GM19193 (cell line): ENCODE data around the gene RAB30.

Experiments used
- POLR2A ChIP-seq: IDR thresholded peaks from 4 replicates; pipeline ENCODE4 v1.6.1; 2011; ENCODE audit not compliant: insufficient read depth, insufficient read length; ENCODE audit errors: extremely low read depth

The RAB30 gene

DNA sequence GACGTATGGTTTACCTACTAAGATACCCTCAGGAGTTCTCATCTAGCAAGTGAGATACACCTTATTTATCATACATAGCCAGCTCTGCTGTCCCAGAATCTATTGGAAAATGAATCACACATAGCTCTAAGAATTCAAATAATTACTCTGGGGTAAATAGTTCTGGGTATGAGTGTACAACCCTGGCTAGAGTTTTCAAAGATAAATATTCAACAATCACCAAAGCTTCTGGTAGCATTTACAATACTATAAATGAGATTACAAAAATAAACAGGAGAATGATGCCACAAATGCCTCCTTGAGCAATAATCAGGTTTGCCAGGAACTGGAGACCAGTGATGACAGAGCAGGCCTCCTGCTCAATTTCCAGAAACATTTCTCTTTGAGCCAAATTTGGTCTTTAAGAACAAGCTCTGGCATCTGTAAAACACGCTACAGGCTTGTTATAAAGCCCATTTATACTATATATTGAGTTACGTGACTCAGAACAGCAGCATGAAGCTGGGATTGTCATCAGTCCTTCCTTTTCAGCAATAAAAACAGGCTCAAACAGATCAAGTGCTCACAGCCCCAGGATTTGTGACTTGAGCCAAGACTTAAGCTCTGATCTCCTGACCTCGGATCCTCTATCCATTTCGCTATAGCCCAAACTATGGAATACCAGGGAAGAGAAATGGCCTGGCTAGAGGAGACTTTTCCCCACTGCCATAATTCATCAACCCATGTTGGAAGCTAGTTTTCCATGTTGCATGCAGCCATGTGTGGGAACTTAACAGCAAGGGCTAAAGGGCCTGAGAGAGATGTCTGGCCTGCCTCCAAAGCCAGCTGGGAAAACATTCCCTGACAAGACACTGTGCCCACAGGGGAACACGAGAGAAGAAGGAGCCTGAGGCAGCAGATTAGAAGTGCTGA is 19.7 kb downstream of the RAB30 start:
- TF ChIP-seq POLR2A, result no peak

DNA sequence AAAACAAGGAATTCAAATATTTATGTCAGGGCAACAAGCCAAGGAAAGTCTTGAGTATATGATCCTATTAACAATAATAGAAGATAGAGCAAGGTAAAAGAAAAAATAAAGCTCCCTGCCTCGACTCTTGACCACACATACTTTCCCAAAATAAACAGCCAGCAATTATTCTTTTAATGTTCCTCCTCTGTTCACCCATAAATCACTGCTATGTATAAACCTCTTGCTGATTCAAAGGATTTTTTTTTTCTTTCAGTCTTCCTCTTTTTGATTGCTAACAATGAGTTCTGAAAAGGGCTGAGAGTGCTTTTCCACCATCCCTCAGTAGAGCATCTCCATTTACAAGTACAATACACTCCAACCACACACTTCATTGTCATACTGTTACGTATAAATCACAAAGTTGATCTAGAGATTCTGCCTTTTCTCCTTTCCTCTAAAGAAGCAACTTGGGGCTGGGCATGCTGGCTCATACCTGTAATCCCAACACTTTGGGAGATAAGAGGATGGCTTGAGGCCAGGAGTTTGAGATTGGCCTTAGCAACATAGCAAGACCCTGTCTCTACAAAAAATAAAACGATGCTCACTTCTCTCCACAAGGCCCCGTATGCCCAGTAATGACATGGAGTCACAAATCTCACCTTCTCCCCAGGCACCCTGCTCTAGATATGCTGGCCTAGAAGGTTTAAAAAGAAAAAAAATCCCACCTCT is 24.0 kb downstream of the RAB30 start:
- no peak for TF ChIP-seq POLR2A

DNA sequence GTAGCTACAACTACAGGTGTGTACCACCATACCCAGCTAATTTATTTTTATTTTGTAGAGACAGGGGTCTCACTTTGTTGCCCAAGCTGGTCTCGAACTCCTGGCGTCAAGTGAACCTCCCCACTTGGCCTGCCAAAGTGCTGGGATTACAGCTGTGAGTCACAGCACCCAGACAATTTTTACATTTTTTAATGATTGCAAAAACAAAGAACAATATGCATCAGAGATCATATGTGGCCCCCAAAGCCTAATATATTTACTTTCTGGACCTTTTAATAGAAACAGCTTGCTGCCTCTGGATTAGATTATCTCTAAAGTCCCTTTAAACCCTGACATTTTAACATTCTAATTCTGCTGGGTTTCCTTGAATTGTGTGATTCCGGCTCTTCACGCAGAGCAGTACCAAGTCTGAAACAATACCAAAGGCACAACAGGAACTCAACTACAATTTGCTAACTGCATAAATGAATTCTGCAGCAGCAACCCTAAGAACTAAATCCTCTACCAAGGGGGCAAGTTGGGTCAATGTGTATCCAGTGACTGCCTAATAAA is 25.0 kb downstream of the RAB30 start:
- TF ChIP-seq POLR2A, result no peak

DNA sequence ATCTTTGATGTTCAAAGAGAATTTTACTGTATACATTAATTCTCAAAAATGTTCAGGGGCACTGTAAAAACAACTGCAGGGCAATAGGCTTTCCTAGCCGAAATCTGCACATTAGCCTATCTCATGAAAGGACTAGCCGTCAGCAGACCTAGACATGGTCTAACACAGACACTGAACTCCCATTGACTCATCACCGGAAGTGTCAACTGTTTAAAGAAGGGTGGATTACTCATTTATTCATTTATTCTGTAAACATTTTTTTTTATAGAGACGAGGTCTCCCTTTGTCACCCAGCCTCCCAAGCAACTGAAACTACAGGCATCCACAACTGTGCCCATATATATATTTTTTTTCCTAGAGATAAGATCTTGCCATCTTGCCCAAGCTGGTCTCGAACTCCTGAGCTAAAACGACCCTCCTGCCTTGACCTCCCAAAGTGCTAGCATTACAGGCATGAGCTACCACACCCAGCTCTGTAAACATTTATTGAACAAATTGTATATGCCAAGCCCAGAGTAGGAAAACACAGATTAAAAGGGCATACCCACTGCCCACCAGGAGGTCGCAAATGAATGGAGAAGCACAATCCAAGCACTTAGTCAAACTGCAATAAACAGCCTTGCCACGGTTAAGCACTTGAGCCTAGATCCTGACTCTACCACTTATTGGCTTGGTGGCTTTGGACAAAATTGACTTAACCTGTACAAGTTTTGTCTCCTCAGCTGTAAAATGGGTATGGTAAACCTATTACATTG is 26.6 kb downstream of the RAB30 start:
- TF ChIP-seq POLR2A, result no peak

DNA sequence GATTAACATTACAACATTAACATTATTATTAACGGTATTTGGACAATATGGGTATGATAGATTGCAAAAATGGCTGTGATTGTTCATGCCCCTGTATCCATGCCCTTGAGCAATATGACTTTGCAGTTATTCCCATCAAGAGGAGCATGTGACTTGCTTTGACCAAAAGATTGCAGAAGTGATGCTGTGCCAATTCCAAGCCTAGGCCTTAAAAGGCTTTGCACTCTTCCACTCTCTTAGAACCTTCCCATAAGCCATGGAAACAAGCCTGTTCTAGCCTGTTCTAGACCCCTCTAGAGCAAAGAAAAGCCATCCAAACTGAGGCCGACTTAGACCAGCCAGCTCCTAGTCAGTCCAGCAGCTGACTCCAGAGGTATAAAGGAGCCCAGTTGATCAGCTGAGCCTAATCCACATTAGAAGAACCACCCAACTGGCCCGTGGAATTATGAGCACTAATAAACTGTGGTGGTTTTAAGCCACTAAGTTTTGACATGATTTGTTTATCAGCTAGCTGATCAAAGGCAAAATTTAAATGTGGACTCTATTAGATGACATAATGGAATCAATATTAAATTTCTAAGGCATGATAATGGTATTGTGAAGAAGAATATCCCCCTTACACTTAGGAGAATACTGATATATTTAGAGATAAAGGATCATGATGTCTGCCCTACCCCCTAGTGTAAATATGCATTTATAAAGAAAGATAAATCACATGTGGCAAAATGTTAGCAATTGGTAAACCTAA is 28.6 kb downstream of the RAB30 start:
- TF ChIP-seq POLR2A, result no peak

DNA sequence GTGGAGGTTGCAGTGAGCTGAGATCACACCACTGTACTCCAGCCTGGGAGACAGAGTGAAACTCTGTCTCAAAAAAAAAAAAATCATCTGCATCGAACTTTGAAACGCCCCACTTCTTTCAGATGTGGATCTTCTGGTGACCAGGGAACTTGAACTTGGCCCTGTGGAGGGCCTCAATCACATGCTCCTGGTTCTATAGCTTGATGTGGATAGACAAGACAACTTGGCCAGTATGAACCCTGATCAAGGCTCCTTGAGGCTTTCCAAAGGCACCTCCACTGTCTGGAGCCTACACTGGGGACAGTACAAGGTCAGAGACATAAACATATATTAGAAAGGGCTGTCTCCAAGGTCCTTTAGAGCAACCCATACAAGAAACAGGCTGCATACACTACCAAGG is 30.6 kb downstream of the RAB30 start:
- TF ChIP-seq POLR2A, result no peak

DNA sequence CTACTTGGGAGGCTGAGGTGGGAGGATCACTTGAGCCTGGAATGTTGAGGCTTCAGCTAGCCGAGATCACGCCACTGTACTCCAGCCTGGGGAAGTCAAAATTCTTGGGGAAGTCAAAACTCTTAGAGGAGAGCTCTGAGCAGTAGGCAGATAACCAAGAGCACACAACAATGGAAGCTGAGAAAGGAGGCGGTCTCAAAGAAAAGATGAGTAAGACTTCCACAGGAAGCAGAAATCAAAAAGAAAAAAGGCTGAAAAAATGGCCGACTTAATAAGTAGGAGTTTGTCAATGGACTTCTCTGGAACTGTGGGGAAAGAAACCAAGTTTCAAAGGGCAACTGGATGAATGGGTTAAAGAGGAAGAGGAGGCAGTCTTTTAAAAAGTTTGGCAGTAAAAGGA is 32.1 kb downstream of the RAB30 start:
- no peak for TF ChIP-seq POLR2A

DNA sequence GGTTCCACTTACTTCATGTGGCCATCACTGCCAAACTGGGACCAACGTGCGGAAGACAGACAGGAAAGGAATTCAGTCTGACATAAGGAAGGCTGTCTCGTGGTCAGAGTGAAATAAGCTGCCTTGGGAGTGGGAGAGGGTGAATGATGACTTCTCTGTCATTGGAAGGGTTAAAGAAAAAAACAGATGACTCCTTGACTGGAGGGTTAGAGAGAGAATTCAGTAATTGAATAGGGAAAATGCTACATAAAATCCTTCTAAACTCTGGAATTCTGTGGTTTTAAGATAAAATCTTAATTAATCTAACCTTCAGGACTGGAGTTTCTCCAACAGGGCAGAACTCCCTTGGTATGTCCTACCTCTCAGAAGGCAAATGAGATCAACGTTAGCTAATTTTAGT is 33.8 kb downstream of the RAB30 start:
- TF ChIP-seq POLR2A, result no peak

DNA sequence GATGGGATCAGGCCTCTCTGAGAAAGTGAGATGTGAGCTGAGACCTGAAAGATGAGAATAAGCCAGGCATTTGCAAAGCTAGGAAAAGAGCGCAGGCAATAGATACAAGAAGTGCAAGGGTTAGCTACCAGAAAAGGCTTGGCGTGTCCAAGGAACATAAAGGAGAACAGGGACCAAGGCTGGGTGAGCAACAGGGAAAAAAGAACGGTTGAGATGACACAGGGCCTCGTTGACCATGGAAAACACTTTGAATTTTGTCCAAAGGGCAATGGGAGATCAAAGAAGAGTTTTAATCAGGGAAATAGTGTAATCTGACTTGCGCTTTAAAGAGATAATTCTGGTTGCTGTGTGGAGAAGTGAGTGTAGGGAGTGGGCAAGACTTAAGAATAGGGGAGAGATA is 35.0 kb downstream of the RAB30 start:
- no peak for TF ChIP-seq POLR2A

DNA sequence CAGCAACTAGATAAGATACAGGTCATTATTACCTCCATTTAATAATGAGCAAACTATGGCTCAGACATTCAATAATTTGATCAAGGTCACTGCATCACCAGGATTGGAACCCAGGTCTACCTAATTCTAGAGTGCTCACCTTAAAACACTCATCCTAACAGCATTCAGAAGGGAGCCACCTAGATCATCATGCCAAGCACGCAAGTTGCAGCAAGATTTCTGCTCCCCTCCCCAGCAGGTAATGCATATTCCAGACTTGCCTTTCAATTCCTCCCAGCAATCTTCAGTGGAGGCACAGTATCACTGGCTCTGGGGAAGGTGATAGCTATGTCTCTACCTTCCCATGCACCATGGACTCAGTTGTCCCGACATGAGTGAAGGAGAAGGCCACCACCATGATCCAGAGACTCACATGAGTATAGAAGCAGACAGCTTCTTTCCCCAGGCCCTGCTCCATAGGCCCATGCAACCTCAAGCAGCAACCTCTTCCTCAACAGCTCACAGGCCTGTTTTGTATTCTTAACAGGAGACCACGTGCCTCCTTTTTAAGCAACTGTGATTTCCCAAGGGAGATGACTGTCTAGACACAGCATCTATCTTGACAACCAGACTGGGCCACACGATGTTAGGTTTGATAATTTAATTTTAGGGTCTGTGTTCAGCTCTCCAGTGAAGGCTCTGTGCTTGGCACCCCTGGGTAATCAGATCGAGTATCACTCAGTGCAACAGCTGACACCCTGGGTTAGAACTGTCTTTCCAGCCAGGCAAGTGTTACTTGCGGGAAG is 36.4 kb downstream of the RAB30 start:
- TF ChIP-seq POLR2A, result no peak

DNA sequence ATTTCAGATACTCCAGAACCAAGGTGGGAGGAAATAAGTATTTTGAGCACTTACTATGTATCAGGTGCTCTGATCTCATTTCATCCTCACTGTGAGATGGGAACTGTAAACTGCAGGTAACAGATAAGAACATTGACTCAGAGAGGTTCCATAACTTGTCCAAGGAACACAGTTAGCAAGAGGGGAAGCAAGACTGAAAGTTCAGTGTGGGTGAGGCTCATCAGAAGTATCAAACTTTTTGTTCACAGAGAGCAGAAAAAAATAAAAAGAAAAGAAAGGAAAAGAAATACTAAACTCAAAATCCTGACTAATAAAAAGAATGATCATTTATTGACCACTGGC is 37.1 kb downstream of the RAB30 start:
- no peak for TF ChIP-seq POLR2A

DNA sequence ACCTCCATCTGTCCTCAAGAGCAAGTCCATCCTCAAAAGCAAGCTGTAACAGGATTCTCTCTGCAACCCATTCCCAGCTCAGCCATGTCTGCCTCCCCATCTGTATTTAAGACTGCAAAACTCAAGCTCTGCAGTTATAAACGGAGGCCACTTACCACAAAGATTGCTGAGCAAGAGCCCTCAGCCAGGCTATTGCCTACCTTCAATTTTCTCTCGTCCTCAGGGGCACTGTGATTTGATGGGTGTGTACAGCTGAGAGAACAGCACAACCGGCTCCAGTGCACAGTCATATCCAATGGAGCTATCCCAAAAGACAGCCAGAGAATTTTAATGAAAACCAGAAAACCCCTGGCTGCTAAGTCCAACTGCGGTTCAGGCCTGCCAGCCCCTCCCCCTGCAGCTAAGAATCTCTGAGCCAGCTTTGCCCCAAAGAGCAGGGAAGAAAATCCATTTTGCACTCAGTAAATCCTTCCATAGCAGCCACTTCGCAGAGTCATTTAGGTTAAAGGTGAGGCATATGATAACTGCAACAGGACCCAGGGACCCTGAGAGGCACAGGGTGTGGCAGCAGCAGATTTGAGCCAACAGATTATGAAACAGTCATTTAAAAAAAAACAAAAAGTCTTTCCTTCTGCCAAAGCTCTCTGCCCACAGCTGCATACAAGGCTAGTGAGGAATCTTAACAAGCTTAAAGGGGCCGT is 37.6 kb downstream of the RAB30 start:
- no peak for TF ChIP-seq POLR2A

DNA sequence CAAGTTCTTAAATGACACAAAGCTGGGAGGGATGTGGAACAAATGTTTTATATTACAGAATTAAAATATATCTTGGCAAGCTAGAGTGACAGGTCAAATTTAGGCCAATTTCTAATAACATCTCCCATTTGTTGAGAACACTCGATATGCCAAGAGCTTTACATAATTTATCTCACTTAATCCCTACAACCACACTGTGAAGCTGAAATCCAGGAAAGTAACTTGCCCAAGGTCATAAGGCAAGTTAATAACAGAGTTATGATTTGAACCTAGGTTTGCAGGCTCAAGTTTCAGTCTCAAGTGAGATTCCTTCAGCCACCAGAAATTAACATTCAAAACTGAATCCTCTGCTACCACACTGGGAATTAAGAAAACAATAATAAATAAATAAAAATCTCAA is 38.3 kb downstream of the RAB30 start:
- no peak for TF ChIP-seq POLR2A
